ENCODE data around the gene RNF113B. TPM values are rescaled to one million over a fixed set of nuclear protein-coding genes. Genes with fewer than 3 reads are reported as not detected.

The RNF113B gene
- total RNA-seq, 1 donor from 2014 or later, result not detected

DNA sequence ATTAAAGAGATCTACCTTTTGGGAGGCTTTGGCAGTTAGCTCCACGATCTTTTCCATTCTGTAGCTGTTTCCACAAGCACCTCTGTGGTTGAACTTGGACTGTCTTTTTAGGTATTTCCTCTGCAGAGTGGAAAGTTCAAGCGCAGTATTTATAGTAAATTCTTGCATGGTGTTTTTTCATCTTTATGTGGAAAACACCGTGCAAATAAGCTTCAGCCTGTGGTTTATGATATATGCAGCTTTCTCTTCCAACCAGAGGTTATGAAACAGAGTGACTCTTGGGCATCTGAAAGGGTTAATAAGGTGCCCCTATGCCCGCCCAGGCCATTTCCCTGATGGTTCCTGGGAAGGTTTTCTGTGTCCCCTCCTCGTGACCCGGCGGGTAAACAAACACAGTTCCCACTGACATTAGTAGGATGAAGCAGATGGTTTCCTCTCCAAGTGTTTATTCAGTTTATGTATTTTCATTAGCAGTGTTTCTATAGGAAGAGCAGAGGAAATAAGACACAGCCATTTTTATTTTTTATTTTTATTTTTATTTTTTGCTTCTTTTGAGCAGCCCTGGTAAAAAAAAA is 39.7 kb upstream of the RNF113B start:
- no peak for TF ChIP-seq CTCF (IDR thresholded peaks at IDR 0.05; ENCODE audit: insufficient read depth, low read length, severe bottlenecking)

DNA sequence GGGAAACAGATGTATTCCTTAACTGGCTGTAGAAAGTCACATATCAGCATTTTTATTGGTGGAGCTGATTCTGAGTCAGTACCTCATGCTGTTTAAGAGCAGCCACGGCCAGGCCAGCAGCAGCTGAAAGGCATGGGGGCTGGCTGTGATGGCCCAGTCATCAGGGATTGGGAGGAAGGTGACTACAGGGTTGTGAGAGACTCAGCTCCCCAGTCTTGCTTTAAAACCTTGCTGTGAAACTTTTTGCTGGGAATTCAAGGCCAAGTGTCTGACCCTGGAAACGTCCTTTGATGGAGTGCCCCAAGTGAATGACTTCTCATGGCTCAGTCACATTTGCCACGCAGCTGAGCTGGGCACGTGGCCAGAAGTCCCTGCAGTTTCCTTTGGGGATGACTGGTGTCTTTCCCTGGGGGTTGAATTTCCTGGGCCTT is 39.1 kb upstream of the RNF113B start:
- TF ChIP-seq CTCF (IDR thresholded peaks at IDR 0.05; ENCODE audit: insufficient read depth, low read length, severe bottlenecking), result no peak
- Histone ChIP-seq H3K27me3 (ENCODE audit: control insufficient read depth, insufficient read depth, low read length) (no peaks in the 10 kb centered on the region), H3K4me3 (ENCODE audit: low read depth, low read length) (no peak overlapping the region), H3K36me3 (ENCODE audit: control insufficient read depth, insufficient read depth, low read length) (no peaks in the 10 kb centered on the region)
- FAIRE-seq, result no peak
- peak; percentile 50 for DNase-seq (ENCODE audit: low read depth)

More for the DNA sequence above, 39.7 kb upstream of the RNF113B start:
- Histone ChIP-seq H3K27me3 (ENCODE audit: control insufficient read depth, insufficient read depth, low read length) (no peaks in the 10 kb centered on the region), H3K36me3 (ENCODE audit: control insufficient read depth, insufficient read depth, low read length) (no peaks in the 10 kb centered on the region), H3K4me3 (ENCODE audit: low read depth, low read length) (no peak overlapping the region)
- no peak for DNase-seq (ENCODE audit: low read depth)
- FAIRE-seq, result no peak

DNA sequence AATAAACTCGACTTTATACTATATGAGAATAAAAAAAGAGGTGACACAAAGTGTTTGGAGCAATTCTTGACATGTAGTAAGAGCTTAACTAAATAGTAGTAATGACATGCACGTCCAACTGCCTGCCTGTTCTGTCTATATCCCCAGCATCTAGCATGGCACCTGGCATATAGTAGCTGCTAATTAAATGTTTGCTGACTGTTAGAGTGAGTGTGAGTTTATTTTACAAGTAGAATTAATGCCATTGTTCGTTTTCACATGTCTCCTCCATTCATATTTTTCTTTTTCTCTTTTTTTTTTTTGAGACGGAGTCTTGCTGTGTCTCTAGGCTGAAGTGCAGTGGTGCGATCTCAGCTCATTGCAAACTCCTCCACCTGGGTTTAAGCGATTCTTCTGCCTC is 38.4 kb upstream of the RNF113B start:
- FAIRE-seq, result no peak
- Histone ChIP-seq H3K36me3 (ENCODE audit: control insufficient read depth, insufficient read depth, low read length) (no peaks in the 10 kb centered on the region), H3K4me3 (ENCODE audit: low read depth, low read length) (no peak overlapping the region), H3K27me3 (ENCODE audit: control insufficient read depth, insufficient read depth, low read length) (no peaks in the 10 kb centered on the region)
- no peak for DNase-seq (ENCODE audit: low read depth)
- no peak for TF ChIP-seq CTCF (IDR thresholded peaks at IDR 0.05; ENCODE audit: insufficient read depth, low read length, severe bottlenecking)

DNA sequence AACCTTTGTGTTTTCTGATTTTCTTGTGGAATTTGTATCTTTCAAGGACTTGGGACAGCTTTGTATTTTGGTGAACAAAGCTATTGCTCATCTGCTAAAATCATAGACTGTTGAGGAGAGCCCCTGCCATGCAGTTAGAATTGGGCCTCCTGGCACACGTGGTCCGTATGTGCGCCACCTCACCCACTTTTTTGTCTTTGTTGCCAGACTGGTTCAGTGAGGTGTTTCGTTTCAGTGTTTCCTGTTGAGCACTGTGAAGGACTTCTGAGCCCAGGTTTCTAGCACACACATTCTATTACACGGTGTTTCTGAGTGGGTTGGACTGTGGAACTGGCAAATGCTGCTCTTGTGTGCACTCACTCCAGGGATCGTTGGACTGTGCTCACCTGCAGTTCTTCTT is 37.6 kb upstream of the RNF113B start:
- DNase-seq (ENCODE audit: low read depth) (peak; percentile 85), FAIRE-seq (peak; percentile 50)
- TF ChIP-seq CTCF (IDR thresholded peaks at IDR 0.05; ENCODE audit: insufficient read depth, low read length, severe bottlenecking), result no peak
- no peaks in the 10 kb centered on the region for H3K36me3 ChIP-seq (ENCODE audit: control insufficient read depth, insufficient read depth, low read length)
- no peaks in the 10 kb centered on the region for H3K27me3 ChIP-seq (ENCODE audit: control insufficient read depth, insufficient read depth, low read length)
- H3K4me3 ChIP-seq (ENCODE audit: low read depth, low read length), result no peak overlapping the region

DNA sequence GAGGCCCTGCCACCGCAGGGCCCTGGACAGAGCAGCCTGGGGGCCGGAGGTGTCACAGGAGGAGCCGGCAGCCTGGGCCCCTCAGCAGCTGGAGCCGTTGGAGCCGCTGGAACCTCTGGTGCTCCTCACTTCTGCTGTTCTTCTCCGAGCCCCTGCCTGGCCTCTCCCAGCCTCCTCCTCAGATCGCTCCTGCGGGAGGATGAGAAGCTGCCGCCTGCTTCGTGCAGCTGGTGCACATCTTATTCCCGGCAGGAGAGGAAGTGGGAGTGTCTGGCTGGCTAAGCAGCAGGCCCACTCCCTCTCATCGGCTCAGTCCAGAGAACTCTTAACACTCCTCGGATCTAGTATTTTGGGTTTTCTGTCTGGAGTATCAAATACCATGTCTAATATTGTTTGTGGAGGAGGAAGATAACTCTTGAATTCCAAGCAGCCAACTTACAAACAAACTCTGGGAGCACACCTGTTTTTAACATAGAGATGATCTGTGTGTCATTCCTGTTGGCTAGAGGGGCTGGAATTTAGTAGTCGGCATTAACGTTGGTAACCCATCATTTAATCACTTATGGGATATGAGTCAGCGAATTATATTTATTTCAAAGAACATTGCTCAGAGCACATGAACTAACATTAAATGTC is 37.1 kb upstream of the RNF113B start:
- FAIRE-seq, result no peak
- peak; percentile 50 for DNase-seq (ENCODE audit: low read depth)
- TF ChIP-seq CTCF (IDR thresholded peaks at IDR 0.05; ENCODE audit: insufficient read depth, low read length, severe bottlenecking), result no peak
- H3K36me3 ChIP-seq (ENCODE audit: control insufficient read depth, insufficient read depth, low read length), result no peaks in the 10 kb centered on the region
- no peak overlapping the region for H3K4me3 ChIP-seq (ENCODE audit: low read depth, low read length)
- H3K27me3 ChIP-seq (ENCODE audit: control insufficient read depth, insufficient read depth, low read length), result no peaks in the 10 kb centered on the region

- DNase-seq (ENCODE audit: low read depth) (no peak), FAIRE-seq (no peak)
- TF ChIP-seq CTCF (IDR thresholded peaks at IDR 0.05; ENCODE audit: insufficient read depth, low read length, severe bottlenecking), result no peak
- Histone ChIP-seq H3K36me3 (ENCODE audit: control insufficient read depth, insufficient read depth, low read length) (no peaks in the 10 kb centered on the region), H3K27me3 (ENCODE audit: control insufficient read depth, insufficient read depth, low read length) (no peaks in the 10 kb centered on the region), H3K4me3 (ENCODE audit: low read depth, low read length) (no peak overlapping the region)
Observed at GRCh38 chr13:98213354-98213753, 36.3 kb upstream of the RNF113B start.
